ENCODE measurements around the gene GREB1. TPM values are rescaled to one million over a fixed set of nuclear protein-coding genes. Genes with fewer than 3 reads are reported as not detected.

Gene GREB1
- total and polyA plus RNA-seq, 2 of the 13 experiments (the other 11 are each of a cell fraction or from before 2014, with no cell fraction given), result 31.3 to 61.2 TPM

GRCh38 chr2:11539317-11540147 is 5.7 kb downstream of the GREB1 start (continued):
- TF ChIP-seq HNF1A (IDR thresholded peaks at IDR 0.05; ENCODE audit: low read depth), result peak; percentile 61
- peak; percentile 62; the same call in 1 of the 2 replicates for TF ChIP-seq HNF1A (CRISPR knock-in tag; IDR thresholded peaks at IDR 0.05; ENCODE audit: borderline replicate concordance)
- TF ChIP-seq IKZF4 (CRISPR knock-in tag; IDR thresholded peaks at IDR 0.05; ENCODE audit: borderline replicate concordance, low read depth, not compliant biosample characterization), result peak; percentile 40
- TF ChIP-seq STAG1 (CRISPR knock-in tag; IDR thresholded peaks at IDR 0.05), result peak; percentile 29
- TF ChIP-seq ZNF160 (CRISPR knock-in tag; IDR thresholded peaks at IDR 0.05), result no peak; the same call in none of the 2 replicates
- TF ChIP-seq MATR3 (CRISPR knock-in tag; IDR thresholded peaks at IDR 0.05), result no peak
- TF ChIP-seq PCBP2 (optimal IDR thresholded peaks at IDR 0.05; ENCODE audit: low read depth, low read length, poor library complexity, severe bottlenecking), result no peak
- no peak for TF ChIP-seq SMC3 (IDR thresholded peaks at IDR 0.05; ENCODE audit: low read length)
- TF ChIP-seq ATF7 (IDR thresholded peaks at IDR 0.05), result no peak
- TF ChIP-seq ATF7 (CRISPR knock-in tag; IDR thresholded peaks at IDR 0.05), result no peak
- peak; percentile 76; the same call in 1 of the 2 replicates for TF ChIP-seq MIER3 (CRISPR knock-in tag; IDR thresholded peaks at IDR 0.05; ENCODE audit: borderline replicate concordance)
- no peak for TF ChIP-seq ZBTB1 (CRISPR knock-in tag; IDR thresholded peaks at IDR 0.05; ENCODE audit: borderline replicate concordance)
- TF ChIP-seq ZNF547 (CRISPR knock-in tag; IDR thresholded peaks at IDR 0.05), result peak; percentile 47; the same call in 1 of the 2 replicates
- no peak; the same call in 1 of the 2 replicates for TF ChIP-seq ZNF782 (CRISPR knock-in tag; IDR thresholded peaks at IDR 0.05; ENCODE audit: borderline replicate concordance)
- TF ChIP-seq XRCC5 (optimal IDR thresholded peaks at IDR 0.05; ENCODE audit: low read length), result peak; percentile 87
- TF ChIP-seq SRSF4 (IDR thresholded peaks at IDR 0.05; ENCODE audit: low read depth, low read length, poor library complexity, severe bottlenecking), result no peak
- TF ChIP-seq JUN (CRISPR knock-in tag; IDR thresholded peaks at IDR 0.05), result 0 out of 2 replicates have a peak, but pooled peaks have one; percentile 33
- TF ChIP-seq ERF (CRISPR knock-in tag; IDR thresholded peaks at IDR 0.05), result peak; percentile 87
- TF ChIP-seq, protein P1, sequence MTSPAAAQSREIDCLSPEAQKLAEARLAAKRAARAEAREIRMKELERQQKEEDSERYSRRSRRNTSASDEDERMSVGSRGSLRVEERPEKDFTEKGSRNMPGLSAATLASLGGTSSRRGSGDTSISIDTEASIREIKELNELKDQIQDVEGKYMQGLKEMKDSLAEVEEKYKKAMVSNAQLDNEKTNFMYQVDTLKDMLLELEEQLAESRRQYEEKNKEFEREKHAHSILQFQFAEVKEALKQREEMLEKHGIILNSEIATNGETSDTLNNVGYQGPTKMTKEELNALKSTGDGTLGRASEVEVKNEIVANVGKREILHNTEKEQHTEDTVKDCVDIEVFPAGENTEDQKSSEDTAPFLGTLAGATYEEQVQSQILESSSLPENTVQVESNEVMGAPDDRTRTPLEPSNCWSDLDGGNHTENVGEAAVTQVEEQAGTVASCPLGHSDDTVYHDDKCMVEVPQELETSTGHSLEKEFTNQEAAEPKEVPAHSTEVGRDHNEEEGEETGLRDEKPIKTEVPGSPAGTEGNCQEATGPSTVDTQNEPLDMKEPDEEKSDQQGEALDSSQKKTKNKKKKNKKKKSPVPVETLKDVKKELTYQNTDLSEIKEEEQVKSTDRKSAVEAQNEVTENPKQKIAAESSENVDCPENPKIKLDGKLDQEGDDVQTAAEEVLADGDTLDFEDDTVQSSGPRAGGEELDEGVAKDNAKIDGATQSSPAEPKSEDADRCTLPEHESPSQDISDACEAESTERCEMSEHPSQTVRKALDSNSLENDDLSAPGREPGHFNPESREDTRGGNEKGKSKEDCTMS (CRISPR knock-in tag; conservative IDR thresholded peaks at IDR 0.05), result no peak
- TF ChIP-seq ZNF614 (CRISPR knock-in tag; IDR thresholded peaks at IDR 0.05; ENCODE audit: borderline replicate concordance), result 0 out of 2 replicates have a peak, but pooled peaks have one; percentile 42
- TF ChIP-seq ZNF101 (CRISPR knock-in tag; IDR thresholded peaks at IDR 0.05; ENCODE audit: borderline replicate concordance, low read depth), result no peak
- no peak for TF ChIP-seq SRF (IDR thresholded peaks at IDR 0.05; ENCODE audit: low read depth, low read length)
- no peak for TF ChIP-seq NPAS2 (CRISPR knock-in tag; IDR thresholded peaks at IDR 0.05; ENCODE audit: borderline replicate concordance)
- TF ChIP-seq ARNT2 (CRISPR knock-in tag; IDR thresholded peaks at IDR 0.05; ENCODE audit: low read depth), result no peak

Data from HepG2 (cell line).